GM12872 (cell line): ENCODE data around the gene DNMT3B.

Source experiments
- TF ChIP-seq, protein P1 (sequence below): IDR thresholded peaks from 3 replicates; pipeline ENCODE4 v1.5.1; 2011; ENCODE audit warnings: low read depth, mild to moderate bottlenecking, low read length, moderate library complexity; ENCODE audit not compliant: insufficient read depth

Gene DNMT3B

DNA sequence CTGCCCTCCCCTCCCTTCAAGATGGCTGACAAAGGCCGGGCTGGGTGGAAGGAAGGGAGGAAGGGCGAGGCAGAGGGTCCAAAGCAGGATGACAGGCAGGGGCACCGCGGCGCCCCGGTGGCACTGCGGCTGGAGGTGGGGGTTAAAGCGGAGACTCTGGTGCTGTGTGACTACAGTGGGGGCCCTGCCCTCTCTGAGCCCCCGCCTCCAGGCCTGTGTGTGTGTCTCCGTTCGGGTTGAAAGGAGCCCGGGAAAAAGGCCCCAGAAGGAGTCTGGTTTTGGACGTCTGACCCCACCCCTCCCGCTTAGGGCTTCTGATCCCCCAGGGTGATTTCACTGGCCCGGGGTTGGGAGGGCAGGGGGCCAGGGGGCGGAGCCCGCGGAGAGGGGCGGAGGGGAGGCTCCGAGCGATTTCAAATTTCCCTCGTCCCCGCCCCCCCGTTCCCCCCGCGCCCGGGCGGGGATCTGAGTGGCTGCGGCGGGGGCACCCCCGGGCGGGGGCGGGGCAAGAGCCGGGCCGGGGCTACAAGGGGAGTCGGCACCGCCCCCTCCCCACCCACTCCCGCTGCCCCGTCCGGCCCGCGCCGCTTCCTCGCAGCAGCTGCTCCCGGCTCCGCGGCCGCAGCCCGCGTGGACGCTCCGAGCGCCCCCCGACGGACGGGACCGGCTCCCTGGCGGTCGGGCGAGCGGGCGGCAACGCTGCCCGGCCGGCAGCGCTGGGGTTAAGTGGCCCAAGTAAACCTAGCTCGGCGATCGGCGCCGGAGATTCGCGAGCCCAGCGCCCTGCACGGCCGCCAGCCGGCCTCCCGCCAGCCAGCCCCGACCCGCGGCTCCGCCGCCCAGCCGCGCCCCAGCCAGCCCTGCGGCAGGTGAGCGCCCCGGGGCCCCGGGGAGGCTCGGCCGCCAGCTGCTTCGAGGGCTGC lies at the start of gene DNMT3B:
DNMT3B (plus strand) TSS at position 555 of the 923 bp plus-strand sequence. CDS start 17,939 bp downstream, outside the sequence.
- TF ChIP-seq, protein P1, sequence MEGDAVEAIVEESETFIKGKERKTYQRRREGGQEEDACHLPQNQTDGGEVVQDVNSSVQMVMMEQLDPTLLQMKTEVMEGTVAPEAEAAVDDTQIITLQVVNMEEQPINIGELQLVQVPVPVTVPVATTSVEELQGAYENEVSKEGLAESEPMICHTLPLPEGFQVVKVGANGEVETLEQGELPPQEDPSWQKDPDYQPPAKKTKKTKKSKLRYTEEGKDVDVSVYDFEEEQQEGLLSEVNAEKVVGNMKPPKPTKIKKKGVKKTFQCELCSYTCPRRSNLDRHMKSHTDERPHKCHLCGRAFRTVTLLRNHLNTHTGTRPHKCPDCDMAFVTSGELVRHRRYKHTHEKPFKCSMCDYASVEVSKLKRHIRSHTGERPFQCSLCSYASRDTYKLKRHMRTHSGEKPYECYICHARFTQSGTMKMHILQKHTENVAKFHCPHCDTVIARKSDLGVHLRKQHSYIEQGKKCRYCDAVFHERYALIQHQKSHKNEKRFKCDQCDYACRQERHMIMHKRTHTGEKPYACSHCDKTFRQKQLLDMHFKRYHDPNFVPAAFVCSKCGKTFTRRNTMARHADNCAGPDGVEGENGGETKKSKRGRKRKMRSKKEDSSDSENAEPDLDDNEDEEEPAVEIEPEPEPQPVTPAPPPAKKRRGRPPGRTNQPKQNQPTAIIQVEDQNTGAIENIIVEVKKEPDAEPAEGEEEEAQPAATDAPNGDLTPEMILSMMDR: no peak

DNA sequence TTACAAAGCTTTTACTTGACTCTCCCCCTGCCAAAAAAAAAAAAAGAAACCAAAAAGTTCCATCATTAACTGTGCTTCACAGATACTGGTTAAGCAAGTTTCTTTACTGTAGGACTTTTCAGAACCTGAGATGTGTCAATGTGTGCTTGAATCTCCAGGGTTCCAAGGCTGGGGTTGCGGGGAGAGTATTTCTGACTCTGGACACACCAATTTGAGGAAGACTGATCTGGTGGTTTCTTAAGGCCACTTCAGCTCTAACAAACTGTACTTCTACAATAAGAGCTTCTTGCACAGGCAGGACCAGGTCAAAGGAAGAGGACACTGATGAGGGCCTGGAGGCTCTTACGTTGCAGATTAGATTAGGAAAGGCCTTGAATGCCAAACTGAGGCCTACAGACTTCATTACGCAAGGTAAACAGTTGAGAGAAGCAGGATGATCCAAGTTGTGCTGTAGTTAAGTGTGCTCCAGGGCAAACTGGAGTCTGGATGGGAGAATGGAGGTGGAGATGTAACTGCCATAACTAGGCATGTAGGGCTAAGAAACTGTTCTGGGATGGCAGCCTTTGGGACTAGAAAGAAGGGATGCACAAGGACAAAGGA lies 43.3 kb upstream of the DNMT3B start:
- TF ChIP-seq, protein P1: no peak

DNA sequence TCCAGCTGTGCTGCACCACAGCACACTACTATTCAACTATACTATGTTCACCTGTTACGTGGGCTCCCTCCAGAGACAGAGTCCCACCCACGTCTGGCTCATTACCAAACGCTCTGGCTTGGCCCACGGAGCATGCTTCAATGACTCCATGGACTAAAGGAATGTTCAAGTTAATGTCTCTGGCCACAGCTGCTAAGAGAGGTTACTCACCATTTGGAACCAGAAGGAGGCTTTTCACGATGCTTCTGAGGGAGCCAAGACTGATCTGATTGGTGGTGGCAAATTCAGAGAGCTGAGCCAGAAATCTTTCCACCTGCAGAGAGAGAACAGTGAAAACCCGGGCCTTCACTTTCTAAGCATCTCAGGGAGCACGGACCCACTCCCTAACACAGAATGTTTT lies 34.5 kb upstream of the DNMT3B start:
- TF ChIP-seq, protein P1: no peak

DNA sequence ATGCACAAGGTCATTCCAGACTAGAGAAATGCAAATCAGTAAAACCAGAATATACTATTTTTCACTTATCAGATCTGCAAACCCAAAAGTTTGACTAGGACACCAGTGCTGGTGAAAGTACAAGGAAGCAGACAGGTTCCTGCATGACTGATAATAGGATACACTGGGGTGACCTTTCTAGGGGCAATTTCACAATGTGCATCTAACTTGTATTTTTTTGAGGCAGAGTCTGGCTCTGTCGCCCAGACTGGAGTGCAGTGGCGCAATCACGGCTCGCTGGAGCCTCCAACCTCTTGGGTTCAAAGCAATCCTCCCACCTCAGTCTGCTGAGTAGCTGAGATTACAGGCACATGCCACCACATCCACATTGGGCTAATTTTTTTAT lies 30.3 kb upstream of the DNMT3B start:
- TF ChIP-seq, protein P1: no peak

DNA sequence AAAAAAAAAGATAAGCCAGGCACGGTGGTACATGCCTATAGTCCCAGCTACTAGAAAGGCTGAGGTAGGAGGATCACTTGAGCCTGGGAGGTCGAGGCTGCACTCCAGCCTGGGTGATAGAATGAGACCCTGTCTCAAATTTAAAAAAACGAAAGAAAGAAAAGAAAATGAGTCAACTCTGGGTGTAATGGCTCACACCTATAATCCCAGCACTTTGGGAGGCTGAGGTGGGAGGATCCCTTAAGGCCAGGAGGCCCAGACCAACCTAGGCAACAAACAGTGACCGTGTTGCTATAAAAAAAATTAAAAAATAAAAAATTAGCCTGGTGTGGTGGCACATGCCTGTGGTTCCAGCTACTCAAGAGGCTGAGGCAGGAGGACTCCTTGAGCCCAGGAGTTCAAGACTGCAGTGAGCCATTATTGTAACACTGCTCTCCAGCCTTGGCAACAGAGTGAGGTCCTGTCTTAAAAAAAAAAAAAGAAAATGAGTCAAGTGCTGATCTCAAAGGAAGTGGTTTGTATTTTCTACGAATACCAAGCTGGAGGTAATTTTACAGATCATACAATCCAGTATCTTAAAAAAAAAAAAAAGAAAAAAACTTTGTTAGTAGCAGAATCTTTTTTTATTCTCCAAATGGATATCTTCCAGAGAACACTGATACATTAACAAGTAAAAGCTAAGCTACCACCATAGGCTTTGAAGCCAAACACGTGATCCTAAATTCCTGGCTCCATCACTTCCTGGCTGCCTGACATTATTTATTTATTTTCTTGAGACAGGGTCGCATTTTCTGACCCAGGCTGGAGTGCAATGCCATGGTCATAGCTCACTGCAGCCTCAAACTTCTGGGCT lies 24.6 kb upstream of the DNMT3B start:
- TF ChIP-seq, protein P1: no peak

DNA sequence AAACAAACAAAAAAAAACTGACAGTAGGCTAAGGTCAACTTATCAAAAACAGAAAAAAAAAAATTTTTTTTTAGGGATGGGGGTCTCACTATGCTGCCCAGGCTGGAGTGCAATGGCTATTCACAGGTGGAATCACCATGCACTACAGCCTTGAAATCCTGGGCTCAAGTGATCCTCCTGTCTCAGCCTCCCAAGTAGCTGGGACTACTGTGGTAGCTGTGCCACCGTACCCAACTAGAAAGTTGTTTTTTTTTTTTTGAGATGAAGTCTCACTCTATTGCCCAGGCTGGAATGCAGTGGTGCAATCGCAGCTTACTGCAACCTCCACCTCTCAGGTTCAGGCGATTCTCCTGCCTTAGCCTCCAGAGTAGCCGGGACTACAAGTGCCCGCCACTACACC lies 21.0 kb upstream of the DNMT3B start:
- TF ChIP-seq, protein P1: no peak
